CD4-positive, alpha-beta T cell treated with Interleukin-6 at 100 ng/mL for 8 hours (primary cell): ENCODE results near the gene OR10G7.
"Not testable (repeated sequence)": the region's sequence is repeated elsewhere in the genome, so short reads cannot be mapped to it uniquely, and the experiment has no call there.

Experiments used
- DNase-seq: peaks from one replicate; pipeline ENCODE4 v3.0.0-alpha.2; 2020; ENCODE audit warnings: mixed read lengths, low spot score

Gene OR10G7

DNA sequence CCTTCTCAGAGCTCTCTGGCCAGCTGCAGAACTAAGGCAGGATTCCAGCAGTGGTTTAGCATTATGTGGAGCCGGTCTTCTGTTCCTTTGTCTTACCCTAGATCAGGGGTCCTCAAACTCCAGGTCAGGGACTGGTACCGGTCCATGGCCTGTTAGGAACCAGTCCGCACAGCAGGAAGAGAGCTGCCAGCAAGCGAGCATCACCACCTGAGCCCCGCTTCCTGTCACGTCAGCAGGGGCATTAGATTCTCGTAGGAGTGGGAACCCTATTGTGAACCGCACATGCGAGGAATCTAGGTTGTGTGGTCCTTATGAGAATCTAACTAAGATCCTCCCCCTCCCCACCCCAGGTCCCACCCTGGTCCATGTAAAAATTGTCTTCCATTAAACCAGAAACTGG is 1.6 kb downstream of the OR10G7 start:
- no peak for DNase-seq

DNA sequence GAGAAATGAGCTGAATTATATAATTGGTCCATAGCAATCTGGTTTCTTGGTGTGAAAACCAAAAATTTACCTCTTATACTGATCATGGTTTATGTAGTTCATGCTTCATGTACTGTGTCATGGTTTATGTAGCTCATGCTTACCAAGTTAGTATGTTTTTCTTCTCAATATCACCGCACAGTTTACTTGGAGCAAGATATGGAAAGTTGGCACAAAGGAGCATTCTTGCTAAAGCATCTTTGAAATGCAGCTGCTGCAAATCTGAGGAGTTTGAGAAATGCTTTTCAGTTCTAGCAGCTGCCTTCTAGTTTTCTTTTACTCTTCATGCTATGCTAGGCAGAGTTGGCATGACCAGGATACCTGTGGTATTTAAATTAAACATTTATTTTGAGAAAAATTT is 4.5 kb downstream of the OR10G7 start:
- no peak for DNase-seq

- DNase-seq, result no peak
Measured at GRCh38 chr11:124026498-124026897, 14.6 kb downstream of the OR10G7 start, which contains the start of gene OR10G8. Gene OR10G8, plus strand, starts transcription at chr11:124026798. Its CDS starts 2,825 bp downstream, at chr11:124029623.

DNA sequence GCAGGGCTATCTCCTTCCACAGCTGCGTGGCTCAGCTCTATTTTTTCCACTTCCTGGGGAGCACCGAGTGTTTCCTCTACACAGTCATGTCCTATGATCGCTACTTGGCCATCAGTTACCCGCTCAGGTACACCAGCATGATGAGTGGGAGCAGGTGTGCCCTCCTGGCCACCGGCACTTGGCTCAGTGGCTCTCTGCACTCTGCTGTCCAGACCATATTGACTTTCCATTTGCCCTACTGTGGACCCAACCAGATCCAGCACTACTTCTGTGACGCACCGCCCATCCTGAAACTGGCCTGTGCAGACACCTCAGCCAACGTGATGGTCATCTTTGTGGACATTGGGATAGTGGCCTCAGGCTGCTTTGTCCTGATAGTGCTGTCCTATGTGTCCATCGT is 25.3 kb downstream of the OR10G7 start:
- DNase-seq, result not testable (repeated sequence)

GRCh38 chr11:124012697-124013096 is 28.4 kb downstream of the OR10G7 start, which contains the start of gene OR10G4:
Gene OR10G4, plus strand, starts transcription at chr11:124012997. Its CDS starts 2,578 bp downstream, at chr11:124015575.
- DNase-seq, result no peak

DNA sequence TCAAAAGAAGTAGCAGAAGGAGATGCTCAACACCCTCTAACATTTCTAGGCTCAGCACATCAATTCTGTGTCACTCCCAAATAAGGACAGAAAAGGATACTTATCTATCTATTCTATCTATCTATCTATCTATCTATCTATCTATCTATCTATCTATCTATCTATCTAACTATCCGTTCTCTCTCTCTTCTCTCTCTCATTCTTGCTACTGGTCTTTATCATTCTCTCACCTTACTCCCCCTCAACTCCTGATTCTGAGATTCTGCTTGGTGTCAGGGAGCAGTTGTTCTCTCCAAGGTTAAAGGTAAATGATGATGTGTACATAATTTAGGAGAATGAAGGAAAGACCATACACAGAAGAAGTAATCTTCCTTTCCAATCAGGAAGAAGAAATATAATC is 46.0 kb downstream of the OR10G7 start, which contains the start of gene OR10G6:
TSS of gene OR10G6 (minus strand) at position 43 of the 400 bp plus-strand sequence. CDS start at position 43, 0 bp downstream.
- DNase-seq, result no peak
